ENCODE measurements around the gene C10orf90.

DNA sequence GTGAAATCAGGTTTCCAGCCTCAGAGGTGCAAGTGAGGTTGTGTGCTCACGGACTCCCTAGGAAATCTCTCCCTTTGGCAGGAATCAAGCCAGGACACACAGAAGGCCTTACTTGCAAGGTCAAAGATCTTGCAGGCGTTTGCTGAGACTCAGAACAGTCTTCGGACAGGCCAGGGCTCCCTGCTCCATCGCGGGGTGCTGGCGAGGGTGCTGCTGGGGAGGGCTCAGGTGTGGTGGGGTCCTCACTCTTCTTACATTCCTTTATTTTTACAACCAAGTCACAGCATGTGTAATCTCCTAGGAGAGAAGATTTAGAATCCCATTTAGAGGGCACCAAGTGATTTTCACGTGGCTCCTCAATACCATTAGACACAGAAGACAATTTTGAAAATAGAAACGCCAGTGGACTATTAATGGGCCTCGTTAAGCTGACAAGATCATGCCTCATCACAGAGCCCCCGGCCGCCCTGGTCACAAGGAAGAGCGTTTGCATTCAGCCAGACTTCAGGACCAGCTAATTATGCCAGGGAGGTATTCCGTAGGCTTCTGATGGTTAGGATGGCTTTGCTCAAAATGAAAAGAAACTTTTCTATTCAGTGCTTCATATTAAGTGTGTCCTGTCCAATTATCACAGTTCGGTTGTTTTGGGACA lies 209.1 kb downstream of the C10orf90 start:
- no peak for TF ChIP-seq YY1 (IDR thresholded peaks at IDR 0.05; ENCODE audit: low read depth)
- no peak for TF ChIP-seq TCF12 (IDR thresholded peaks at IDR 0.05; ENCODE audit: low read depth)
- TF ChIP-seq, protein P1, sequence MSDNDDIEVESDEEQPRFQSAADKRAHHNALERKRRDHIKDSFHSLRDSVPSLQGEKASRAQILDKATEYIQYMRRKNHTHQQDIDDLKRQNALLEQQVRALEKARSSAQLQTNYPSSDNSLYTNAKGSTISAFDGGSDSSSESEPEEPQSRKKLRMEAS (IDR thresholded peaks at IDR 0.05), result no peak
- TF ChIP-seq EGR1 (IDR thresholded peaks at IDR 0.05), result no peak
- TF ChIP-seq, protein P2, sequence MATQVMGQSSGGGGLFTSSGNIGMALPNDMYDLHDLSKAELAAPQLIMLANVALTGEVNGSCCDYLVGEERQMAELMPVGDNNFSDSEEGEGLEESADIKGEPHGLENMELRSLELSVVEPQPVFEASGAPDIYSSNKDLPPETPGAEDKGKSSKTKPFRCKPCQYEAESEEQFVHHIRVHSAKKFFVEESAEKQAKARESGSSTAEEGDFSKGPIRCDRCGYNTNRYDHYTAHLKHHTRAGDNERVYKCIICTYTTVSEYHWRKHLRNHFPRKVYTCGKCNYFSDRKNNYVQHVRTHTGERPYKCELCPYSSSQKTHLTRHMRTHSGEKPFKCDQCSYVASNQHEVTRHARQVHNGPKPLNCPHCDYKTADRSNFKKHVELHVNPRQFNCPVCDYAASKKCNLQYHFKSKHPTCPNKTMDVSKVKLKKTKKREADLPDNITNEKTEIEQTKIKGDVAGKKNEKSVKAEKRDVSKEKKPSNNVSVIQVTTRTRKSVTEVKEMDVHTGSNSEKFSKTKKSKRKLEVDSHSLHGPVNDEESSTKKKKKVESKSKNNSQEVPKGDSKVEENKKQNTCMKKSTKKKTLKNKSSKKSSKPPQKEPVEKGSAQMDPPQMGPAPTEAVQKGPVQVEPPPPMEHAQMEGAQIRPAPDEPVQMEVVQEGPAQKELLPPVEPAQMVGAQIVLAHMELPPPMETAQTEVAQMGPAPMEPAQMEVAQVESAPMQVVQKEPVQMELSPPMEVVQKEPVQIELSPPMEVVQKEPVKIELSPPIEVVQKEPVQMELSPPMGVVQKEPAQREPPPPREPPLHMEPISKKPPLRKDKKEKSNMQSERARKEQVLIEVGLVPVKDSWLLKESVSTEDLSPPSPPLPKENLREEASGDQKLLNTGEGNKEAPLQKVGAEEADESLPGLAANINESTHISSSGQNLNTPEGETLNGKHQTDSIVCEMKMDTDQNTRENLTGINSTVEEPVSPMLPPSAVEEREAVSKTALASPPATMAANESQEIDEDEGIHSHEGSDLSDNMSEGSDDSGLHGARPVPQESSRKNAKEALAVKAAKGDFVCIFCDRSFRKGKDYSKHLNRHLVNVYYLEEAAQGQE (IDR thresholded peaks at IDR 0.05; ENCODE audit: low read depth), result no peak
- no peak for TF ChIP-seq NFIC (IDR thresholded peaks at IDR 0.05)
- no peak for TF ChIP-seq CEBPB (IDR thresholded peaks at IDR 0.05)

Data from Ishikawa (cell line).